SK-N-SH treated with all-trans-retinoic acid at 6 μM for 48 hours (cell line): ENCODE measurements around the gene DPYSL3.

Experiments
- PPARA ChIP-seq: fragments of 250-450 bp; sonication (Bioruptor Pico); IDR thresholded peaks from 2 replicates; pipeline ENCODE4 v1.5.0; 2020; ENCODE audit warnings: mild to moderate bottlenecking, borderline replicate concordance
- TF ChIP-seq, protein P1 (sequence below): fragments of 250-450 bp; sonication (Bioruptor Pico); IDR thresholded peaks from 2 replicates; pipeline ENCODE4 v1.5.1; 2021; ENCODE audit warnings: mild to moderate bottlenecking, moderate library complexity
- TF ChIP-seq, protein P2 (sequence below): fragments of 250-450 bp; sonication (Bioruptor Pico); IDR thresholded peaks from 2 replicates; pipeline ENCODE4 v1.8.0; 2020; ENCODE audit warnings: mild to moderate bottlenecking, moderate library complexity, borderline replicate concordance

DNA sequence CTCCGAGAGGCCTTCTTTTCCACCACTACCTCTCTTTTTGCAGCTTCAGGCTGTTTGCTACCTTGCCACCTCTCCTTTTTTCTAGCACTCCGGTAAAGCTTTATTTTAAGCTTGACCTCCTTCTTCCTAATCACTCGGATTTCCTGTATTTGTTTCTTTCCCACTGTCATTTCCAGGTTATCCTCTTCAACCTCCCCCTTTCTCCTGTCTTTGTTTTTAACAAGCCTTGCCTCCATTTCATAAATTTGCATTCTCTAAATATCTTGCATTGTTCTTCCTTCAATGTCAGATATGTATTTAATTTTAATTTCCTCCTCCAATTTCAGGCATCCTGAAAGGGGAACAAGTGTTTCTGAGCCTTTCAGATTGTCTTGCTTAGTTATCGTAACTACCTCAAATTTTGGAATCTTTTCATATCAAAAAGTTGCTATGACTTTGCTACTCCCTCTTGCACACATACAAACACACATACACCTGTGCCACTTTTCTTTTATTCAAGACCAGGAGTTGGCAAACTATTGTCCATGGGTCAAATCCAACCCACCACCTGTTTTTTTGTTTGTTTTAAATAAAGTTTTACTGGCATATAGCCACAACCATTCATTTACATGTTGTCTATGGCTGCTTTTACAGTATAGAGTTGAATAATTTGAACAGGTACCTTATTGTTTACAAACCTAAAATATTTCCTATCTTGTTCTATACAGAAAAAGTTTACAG lies 22.7 kb downstream of the DPYSL3 start:
- no peak for TF ChIP-seq PPARA (CRISPR knock-in tag)
- TF ChIP-seq, protein P1, sequence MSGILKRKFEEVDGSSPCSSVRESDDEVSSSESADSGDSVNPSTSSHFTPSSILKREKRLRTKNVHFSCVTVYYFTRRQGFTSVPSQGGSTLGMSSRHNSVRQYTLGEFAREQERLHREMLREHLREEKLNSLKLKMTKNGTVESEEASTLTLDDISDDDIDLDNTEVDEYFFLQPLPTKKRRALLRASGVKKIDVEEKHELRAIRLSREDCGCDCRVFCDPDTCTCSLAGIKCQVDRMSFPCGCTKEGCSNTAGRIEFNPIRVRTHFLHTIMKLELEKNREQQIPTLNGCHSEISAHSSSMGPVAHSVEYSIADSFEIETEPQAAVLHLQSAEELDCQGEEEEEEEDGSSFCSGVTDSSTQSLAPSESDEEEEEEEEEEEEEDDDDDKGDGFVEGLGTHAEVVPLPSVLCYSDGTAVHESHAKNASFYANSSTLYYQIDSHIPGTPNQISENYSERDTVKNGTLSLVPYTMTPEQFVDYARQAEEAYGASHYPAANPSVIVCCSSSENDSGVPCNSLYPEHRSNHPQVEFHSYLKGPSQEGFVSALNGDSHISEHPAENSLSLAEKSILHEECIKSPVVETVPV: no peak
- TF ChIP-seq, protein P2, sequence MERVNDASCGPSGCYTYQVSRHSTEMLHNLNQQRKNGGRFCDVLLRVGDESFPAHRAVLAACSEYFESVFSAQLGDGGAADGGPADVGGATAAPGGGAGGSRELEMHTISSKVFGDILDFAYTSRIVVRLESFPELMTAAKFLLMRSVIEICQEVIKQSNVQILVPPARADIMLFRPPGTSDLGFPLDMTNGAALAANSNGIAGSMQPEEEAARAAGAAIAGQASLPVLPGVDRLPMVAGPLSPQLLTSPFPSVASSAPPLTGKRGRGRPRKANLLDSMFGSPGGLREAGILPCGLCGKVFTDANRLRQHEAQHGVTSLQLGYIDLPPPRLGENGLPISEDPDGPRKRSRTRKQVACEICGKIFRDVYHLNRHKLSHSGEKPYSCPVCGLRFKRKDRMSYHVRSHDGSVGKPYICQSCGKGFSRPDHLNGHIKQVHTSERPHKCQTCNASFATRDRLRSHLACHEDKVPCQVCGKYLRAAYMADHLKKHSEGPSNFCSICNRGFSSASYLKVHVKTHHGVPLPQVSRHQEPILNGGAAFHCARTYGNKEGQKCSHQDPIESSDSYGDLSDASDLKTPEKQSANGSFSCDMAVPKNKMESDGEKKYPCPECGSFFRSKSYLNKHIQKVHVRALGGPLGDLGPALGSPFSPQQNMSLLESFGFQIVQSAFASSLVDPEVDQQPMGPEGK: no peak
